ENCODE measurements around the gene HHLA2. TPM values are rescaled to one million over a fixed set of nuclear protein-coding genes. Genes with fewer than 3 reads are reported as not detected.
"Not testable (repeated sequence)": the region's sequence is repeated elsewhere in the genome, so short reads cannot be mapped to it uniquely, and the experiment has no call there.

The HHLA2 gene
- total RNA-seq, 2 donors from 2014 or later: 0.82 to 2.6 TPM

- WGBS: 0% methylated on average over 1 of the region's 1 CpG
- intact Hi-C loops (cut with DNase I): no loop called here
- Histone ChIP-seq H3K4me3 (no peak overlapping the region), H3K36me3 (no peaks in the 10 kb centered on the region), H3K27me3 (replicated peaks; ENCODE audit: insufficient read depth) (no peaks in the 10 kb centered on the region), H3K9me3 (no peaks in the 10 kb centered on the region), H3K4me1 (replicated peaks) (no peaks in the 10 kb centered on the region), H3K27ac (no peak overlapping the region)
- DNase-seq (ENCODE audit: low spot score): no peak
- TF ChIP-seq POLR2AphosphoS5 (IDR thresholded peaks at IDR 0.05) (no peak), POLR2A (IDR thresholded peaks at IDR 0.05) (no peak)
- TF ChIP-seq, protein P1, sequence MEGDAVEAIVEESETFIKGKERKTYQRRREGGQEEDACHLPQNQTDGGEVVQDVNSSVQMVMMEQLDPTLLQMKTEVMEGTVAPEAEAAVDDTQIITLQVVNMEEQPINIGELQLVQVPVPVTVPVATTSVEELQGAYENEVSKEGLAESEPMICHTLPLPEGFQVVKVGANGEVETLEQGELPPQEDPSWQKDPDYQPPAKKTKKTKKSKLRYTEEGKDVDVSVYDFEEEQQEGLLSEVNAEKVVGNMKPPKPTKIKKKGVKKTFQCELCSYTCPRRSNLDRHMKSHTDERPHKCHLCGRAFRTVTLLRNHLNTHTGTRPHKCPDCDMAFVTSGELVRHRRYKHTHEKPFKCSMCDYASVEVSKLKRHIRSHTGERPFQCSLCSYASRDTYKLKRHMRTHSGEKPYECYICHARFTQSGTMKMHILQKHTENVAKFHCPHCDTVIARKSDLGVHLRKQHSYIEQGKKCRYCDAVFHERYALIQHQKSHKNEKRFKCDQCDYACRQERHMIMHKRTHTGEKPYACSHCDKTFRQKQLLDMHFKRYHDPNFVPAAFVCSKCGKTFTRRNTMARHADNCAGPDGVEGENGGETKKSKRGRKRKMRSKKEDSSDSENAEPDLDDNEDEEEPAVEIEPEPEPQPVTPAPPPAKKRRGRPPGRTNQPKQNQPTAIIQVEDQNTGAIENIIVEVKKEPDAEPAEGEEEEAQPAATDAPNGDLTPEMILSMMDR (IDR thresholded peaks at IDR 0.05): no peak
These were observed 79.7 kb downstream of the HHLA2 start for GRCh38 chr3:108376026-108376425.

DNA sequence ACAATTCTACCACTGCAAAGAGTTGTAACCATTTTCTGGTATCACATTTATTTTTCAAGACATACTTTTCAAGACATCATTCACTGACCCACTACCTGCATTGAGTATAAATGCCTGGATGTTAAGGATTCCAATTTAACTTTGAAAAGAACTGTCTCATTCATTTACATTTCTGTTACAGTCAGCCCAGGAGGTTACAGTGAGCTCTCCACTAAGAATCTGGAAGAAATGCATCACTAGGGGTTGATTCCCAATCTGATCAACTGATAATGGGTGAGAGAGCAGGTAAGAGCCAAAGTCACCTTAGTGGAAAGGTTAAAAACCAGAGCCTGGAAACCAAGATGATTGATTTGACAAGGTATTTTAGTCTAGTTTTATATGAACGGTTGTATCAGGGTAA, 81.0 kb downstream of the HHLA2 start:
- Histone ChIP-seq H3K36me3 (no peaks in the 10 kb centered on the region), H3K9me3 (no peaks in the 10 kb centered on the region), H3K4me3 (no peak overlapping the region), H3K4me1 (replicated peaks) (peaks cover 2% of the 10 kb centered on the region), H3K27me3 (replicated peaks; ENCODE audit: insufficient read depth) (no peaks in the 10 kb centered on the region), H3K27ac (no peak overlapping the region)
- TF ChIP-seq, protein P1 (IDR thresholded peaks at IDR 0.05): no peak
- intact Hi-C loops (cut with DNase I): no loop called here
- WGBS: 96% methylated on average over 1 of the region's 1 CpG
- no peak for DNase-seq (ENCODE audit: low spot score)

DNA sequence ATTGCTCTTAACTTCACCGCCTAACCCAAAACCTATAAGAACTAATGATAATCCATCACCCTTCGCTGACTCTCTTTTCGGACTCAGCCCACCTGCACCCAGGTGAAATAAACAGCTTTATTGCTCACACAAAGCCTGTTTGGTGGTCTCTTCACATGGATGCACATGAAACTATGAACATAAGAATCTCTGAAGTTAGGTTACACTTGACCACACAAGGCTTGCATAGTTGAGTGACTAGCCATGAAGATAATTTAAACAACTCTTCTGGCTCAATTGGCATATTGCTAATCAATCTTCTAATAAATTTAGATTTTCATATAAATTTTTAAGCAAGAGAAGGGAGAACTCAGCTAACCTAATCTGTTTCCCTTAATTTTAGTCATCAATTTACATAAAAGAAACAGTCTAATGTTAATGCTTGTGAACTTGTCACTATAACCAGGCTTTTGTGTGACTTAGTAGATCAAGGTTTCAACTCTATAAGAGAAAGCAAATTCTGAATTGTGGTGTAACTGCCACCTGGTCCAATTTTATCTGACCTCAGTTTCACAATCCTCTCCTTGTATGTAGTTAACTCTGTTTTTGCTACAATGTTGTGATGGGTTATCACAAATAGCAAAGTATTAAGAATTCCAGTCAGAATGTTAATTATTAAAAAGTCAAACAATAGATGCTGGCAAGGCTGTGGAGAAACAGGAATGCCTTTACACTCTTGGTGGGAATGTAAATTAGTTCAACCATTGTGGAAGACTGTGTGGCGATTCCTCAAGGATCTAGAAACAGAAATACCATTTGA, 82.0 kb downstream of the HHLA2 start:
- intact Hi-C loops (cut with DNase I): no loop called here
- no peak for DNase-seq (ENCODE audit: low spot score)
- TF ChIP-seq POLR2AphosphoS5 (IDR thresholded peaks at IDR 0.05): no peak
- TF ChIP-seq, protein P1 (IDR thresholded peaks at IDR 0.05): no peak
- no peak for TF ChIP-seq POLR2A (IDR thresholded peaks at IDR 0.05)
- no peak overlapping the region for H3K4me3 ChIP-seq
- no peak overlapping the region for H3K27ac ChIP-seq
- H3K27me3 ChIP-seq (replicated peaks; ENCODE audit: insufficient read depth): no peaks in the 10 kb centered on the region
- H3K4me1 ChIP-seq (replicated peaks): peaks cover 8% of the 10 kb centered on the region
- H3K36me3 ChIP-seq: no peaks in the 10 kb centered on the region
- WGBS: 99% methylated on average over 4 of the region's 4 CpGs
- H3K9me3 ChIP-seq: no peaks in the 10 kb centered on the region

- H3K4me1 ChIP-seq (replicated peaks): peaks cover 11% of the 10 kb centered on the region
- intact Hi-C loops (cut with DNase I); H3K9me3 ChIP-seq; DNase-seq (ENCODE audit: low spot score); H3K36me3 ChIP-seq; H3K4me3 ChIP-seq; H3K27me3 ChIP-seq (replicated peaks; ENCODE audit: insufficient read depth); H3K27ac ChIP-seq: not testable (repeated sequence)
- WGBS: 90% methylated on average over 2 of the region's 2 CpGs
These were observed 82.6 kb downstream of the HHLA2 start for GRCh38 chr3:108378952-108379342.

DNA sequence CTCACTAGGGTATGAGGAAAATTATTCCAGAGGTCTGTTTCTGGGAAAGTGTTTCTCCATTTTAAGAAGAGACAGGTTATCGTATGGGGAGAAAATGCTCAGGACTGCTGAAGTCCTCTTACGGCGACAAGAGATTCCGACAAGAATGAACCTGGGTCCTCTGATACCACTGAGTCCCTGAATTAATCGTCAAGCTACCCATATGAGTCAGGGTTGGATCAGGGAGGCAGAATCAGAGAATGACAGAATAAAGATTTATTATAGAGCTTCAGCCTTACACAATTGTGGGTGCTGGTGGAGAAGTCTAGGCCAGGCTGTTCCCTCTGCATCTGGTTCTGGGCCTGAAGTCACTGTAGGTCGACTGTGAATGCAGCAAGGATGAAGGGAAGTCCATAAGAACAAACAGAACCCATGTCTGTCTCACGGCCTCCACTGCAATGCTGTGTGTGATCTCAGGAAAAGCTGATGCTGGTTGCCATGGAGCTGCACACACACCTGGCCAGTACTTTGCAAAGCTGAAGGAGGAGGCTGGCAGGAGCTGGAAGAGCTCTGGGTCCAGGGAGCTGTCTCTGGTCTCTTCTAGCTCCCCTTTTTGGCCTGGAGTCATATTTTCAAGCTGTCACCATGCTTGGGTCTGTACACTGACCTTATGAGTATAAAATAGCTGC, 83.9 kb downstream of the HHLA2 start:
- no peaks in the 10 kb centered on the region for H3K36me3 ChIP-seq
- no peak for TF ChIP-seq POLR2A (IDR thresholded peaks at IDR 0.05)
- TF ChIP-seq, protein P1 (IDR thresholded peaks at IDR 0.05): no peak
- no peak for TF ChIP-seq POLR2AphosphoS5 (IDR thresholded peaks at IDR 0.05)
- H3K4me1 ChIP-seq (replicated peaks): peaks cover 14% of the 10 kb centered on the region
- 96% methylated on average over 7 of the region's 7 CpGs for WGBS
- H3K4me3 ChIP-seq: no peak overlapping the region
- no peak for DNase-seq (ENCODE audit: low spot score)
- no peaks in the 10 kb centered on the region for H3K27me3 ChIP-seq (replicated peaks; ENCODE audit: insufficient read depth)
- no peaks in the 10 kb centered on the region for H3K9me3 ChIP-seq
- intact Hi-C loops (cut with DNase I): no loop called here
- H3K27ac ChIP-seq: no peak overlapping the region

Measured in prostate gland (tissue), 2 donors.